Bronchial epithelial cell (primary cell): ENCODE results near the gene PILRB. TPM values are rescaled to one million over a fixed set of nuclear protein-coding genes. Genes with fewer than 3 reads are reported as not detected.
A peak's percentile ranks its signal among the peaks of the same experiment; 100 is the strongest.
"Not testable (repeated sequence)": the region's sequence is repeated elsewhere in the genome, so short reads cannot be mapped to it uniquely, and the experiment has no call there.

ENCODE experiments used
- DNase-seq: peaks from one replicate; pipeline ENCODE4 v3.0.0-alpha.2; 2010; ENCODE audit warnings: low read depth
- FAIRE-seq: peaks from 2 replicates; lab custom pipeline; 2011; peaks lifted over from hg19 to GRCh38; lab: Jason Lieb, UNC
- H3K27me3 ChIP-seq: 2 replicates; pipeline ENCODE4 v1.5.1; 2011; ENCODE audit warnings: low read length; ENCODE audit not compliant: control insufficient read depth, insufficient read depth
- H3K36me3 ChIP-seq: 2 replicates; pipeline ENCODE4 v1.5.1; 2011; ENCODE audit warnings: low read length; ENCODE audit not compliant: control insufficient read depth, insufficient read depth
- H3K4me3 ChIP-seq: 2 replicates; pipeline ENCODE4 v1.5.1; 2011; ENCODE audit warnings: mild to moderate bottlenecking, low read depth, low read length, control low read depth
- total RNA-seq: library from RNA; depleted of rRNA; stranded (reverse); fragments of >200 nt; gene quantifications from 2 replicates; pipeline ENCODE4 v1.2.1, GENCODE V29; 2014
- TF ChIP-seq, protein P1 (sequence below): IDR thresholded peaks from 2 replicates; pipeline ENCODE4 v1.5.1; 2011; ENCODE audit warnings: mild to moderate bottlenecking, moderate library complexity, low read length, control low read depth, inconsistent platforms; ENCODE audit not compliant: insufficient read depth, severe bottlenecking

The PILRB gene
- total RNA-seq, 1 donor from 2014 or later = 5.5 TPM

DNA sequence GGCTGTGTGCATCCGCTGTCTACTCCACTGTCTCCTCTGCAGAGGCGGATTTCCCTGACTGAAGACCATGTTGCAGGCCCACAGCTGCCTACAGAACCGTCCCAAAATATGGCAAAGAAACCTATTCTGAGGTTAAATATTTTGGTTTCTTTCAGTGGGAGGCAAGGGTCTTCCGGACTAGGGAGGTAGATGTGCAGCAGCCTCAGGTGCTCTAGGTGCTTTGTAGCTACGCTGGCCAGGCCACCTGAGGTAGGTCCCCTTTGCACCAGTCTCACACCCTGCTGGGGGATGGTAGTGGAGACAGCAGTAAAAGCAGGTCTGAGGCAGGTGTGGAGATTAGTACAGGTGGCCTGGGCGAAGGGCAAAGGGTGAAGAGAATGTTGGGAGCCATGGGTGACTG lies 8.2 kb upstream of the PILRB start:
- H3K36me3 ChIP-seq = peaks cover 43% of the 10 kb centered on the region
- FAIRE-seq (no peak), DNase-seq (no peak)
- no peaks in the 10 kb centered on the region for H3K27me3 ChIP-seq
- TF ChIP-seq, protein P1, sequence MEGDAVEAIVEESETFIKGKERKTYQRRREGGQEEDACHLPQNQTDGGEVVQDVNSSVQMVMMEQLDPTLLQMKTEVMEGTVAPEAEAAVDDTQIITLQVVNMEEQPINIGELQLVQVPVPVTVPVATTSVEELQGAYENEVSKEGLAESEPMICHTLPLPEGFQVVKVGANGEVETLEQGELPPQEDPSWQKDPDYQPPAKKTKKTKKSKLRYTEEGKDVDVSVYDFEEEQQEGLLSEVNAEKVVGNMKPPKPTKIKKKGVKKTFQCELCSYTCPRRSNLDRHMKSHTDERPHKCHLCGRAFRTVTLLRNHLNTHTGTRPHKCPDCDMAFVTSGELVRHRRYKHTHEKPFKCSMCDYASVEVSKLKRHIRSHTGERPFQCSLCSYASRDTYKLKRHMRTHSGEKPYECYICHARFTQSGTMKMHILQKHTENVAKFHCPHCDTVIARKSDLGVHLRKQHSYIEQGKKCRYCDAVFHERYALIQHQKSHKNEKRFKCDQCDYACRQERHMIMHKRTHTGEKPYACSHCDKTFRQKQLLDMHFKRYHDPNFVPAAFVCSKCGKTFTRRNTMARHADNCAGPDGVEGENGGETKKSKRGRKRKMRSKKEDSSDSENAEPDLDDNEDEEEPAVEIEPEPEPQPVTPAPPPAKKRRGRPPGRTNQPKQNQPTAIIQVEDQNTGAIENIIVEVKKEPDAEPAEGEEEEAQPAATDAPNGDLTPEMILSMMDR = no peak
- no peak overlapping the region for H3K4me3 ChIP-seq

DNA sequence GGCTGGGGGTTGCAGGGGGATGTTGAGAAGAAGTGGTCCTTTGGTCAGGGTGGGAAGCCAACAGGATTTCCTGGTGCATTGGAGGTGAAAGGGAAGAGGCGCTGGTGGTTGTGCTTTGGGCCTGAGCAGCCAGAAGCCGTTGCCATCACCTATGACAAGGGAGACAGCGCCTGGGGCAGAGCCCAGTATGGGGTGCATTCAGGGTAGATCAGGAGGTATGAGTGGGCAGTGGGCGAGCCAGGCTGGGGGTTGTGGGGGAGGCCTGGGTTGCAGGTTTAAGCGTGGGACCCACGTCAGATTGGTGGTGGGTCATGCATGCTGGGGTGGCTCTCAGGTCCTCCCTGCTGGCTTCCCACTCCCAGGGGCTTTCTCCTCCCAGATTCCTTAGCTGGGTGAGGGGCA lies 6.3 kb upstream of the PILRB start:
- FAIRE-seq (no peak), DNase-seq (no peak)
- no peaks in the 10 kb centered on the region for H3K27me3 ChIP-seq
- TF ChIP-seq, protein P1 = no peak
- H3K4me3 ChIP-seq = no peak overlapping the region
- peaks cover 52% of the 10 kb centered on the region for H3K36me3 ChIP-seq

DNA sequence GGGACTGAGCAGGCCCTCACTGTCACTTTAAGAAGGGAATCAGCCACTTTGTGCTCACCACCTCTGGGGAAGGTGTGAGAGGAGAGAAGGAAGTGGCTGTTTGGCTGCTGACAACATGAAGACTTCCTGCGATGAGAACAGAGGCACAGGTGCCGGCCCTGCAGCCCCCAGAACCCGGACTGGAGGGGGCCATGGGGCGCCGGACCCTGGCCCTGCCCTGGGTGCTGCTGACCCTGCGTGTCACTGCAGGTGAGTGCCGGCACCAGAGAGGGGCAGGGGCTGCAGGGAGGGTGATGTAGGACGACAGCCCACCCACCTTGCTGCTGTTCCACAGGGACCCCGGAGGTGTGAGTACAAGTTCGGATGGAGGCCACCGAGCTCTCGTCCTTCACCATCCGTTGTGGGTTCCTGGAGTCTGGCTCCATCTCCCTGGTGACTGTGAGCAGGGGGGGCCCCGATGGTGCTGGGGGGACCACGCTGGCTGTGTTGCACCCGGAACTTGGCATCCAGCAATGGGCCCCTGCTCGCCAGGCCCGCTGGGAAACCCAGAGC lies 5.6 kb upstream of the PILRB start:
- not testable (repeated sequence) for H3K4me3 ChIP-seq, H3K27me3 ChIP-seq, DNase-seq
- H3K36me3 ChIP-seq = peaks cover 51% of the 10 kb centered on the region
- FAIRE-seq = peak; percentile 28

DNA sequence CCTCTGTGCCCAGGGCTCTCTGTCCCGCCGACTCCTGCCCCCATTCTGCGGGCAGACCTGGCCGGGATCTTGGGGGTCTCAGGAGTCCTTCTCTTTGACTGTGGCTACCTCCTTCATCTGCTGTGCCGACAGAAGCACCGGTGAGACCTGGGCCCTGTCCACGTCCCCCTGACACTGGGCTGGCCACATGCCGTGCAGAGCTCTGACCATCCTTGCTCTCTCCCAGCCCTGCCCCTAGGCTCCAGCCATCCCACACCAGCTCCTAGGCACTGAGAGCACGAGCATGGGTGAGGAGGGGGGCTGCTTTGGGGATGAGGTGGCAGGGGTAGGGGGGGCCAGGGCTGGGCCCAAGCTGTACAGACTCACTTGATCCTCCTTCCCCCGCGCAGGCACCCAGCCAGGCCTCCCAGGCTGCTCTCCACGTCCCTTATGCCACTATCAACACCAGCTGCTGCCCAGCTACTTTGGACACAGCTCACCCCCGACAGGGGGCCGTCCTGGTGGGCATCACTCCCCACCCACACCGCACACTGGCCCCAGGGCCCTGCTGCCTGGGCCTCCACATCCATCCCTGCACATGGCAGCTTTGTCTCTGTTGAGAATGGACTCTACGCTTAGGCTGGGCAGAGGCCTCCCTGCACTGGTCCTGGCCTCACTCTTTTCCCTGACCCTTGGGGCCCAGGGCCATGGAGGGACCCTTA lies 4.8 kb upstream of the PILRB start:
- DNase-seq (no peak), FAIRE-seq (no peak)
- Histone ChIP-seq H3K36me3 (peaks cover 51% of the 10 kb centered on the region), H3K4me3 (no peak overlapping the region), H3K27me3 (no peaks in the 10 kb centered on the region)
- TF ChIP-seq, protein P1 = no peak

DNA sequence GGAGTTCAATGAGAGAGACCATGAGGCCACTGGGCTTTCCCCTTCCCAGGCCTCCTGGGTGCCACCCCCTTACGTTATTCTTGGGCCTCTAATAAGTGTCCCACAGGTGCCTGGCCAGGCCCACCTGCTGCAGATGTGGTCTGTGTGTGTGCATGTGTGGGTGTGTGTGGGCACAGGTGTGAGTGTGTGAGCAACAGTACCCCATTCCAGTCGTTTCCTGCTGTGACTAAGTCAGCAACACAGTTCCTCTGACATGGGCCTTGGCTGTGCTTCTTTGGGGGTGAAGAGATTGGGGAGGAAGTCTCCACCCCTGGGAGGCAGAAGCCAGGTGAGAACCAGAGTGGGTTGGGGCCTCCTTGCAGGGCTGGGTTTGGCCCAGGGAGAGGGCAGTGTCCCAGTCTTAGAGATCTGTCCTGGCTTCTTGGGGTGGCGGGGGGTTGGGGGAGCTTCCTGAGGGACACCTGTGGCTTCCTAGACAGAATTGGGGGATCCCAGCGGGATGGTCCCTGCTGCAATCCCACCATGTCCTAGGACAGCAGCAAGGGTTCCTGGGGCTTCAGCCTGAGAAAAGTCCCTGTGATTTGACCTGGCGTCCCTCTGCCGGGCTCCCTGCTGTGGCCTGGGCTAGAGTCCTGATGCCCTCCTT lies 4.1 kb upstream of the PILRB start:
- TF ChIP-seq, protein P1 = no peak
- peaks cover 53% of the 10 kb centered on the region for H3K36me3 ChIP-seq
- no peak overlapping the region for H3K4me3 ChIP-seq
- DNase-seq (no peak), FAIRE-seq (no peak)
- H3K27me3 ChIP-seq = no peaks in the 10 kb centered on the region

DNA sequence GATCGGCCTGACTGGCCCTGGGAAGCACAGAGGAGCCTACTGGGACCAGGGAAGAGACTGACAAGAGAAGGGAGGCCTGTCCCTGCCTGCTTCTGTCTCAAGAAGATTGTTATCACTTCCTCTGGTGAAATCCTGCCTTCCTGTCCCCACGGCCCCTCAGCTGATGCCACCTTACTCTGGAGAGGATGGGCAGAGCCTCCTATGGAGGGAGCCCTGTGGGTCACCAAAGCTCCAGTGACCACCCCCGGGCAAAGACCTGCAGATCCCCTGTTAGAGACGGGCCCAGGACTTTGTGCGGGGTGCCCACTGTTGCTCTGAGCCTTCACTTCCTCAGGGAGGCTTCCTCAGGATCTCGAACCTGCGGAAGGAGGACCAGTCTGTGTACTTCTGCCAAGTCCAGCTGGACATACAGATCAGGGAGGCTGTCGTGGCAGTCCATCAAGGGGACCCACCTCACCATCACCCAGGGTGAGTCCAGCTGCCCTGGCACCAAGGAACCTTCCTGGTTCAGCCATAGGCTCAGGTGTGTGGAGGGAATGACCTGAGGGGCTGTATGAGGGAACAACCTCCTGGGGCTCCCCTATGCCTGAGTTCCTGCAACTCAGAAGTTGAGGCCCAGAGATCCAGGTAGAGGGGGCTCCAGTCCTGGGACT lies 1.4 kb upstream of the PILRB start:
- no peak overlapping the region for H3K4me3 ChIP-seq
- peaks cover 49% of the 10 kb centered on the region for H3K36me3 ChIP-seq
- no peak for FAIRE-seq
- no peak for DNase-seq
- no peaks in the 10 kb centered on the region for H3K27me3 ChIP-seq
- TF ChIP-seq, protein P1 = no peak
